GM21515 (cell line): Measurements from ENCODE around the gene GRM4.

Source experiments
- ATAC-seq: cut with Tn5 transposase; IDR thresholded peaks from one replicate; pipeline ENCODE4 v1.9.1; 2021; ENCODE audit not compliant: unreplicated experiment

Gene GRM4

GRCh38 chr6:34065466-34066217, 80.2 kb downstream of the GRM4 start:
- no peak for ATAC-seq

GRCh38 chr6:34064675-34065074, 81.2 kb downstream of the GRM4 start:
- no peak for ATAC-seq

DNA sequence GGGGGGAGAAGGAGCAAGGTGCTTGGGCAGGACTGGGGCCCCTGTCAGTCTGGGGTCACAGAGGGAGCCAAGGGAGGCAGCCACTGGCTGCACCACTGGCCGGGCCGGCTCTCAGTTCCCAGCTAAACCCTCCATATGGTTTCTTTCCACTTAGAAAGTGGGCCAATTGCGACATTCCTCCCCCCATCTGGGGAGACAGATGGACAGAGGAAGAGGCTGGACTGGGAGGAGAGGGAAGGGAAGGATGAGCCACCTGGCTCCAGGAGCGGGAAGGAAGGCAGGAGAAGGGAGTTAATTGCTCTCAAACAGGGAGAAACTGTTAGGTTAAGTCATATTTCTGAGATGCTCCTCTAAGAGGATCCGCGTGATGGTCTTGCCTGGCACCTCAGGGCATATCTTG, 82.2 kb downstream of the GRM4 start:
- no peak for ATAC-seq

- no peak for ATAC-seq
Measured at GRCh38 chr6:34062815-34063214, 83.1 kb downstream of the GRM4 start.

DNA sequence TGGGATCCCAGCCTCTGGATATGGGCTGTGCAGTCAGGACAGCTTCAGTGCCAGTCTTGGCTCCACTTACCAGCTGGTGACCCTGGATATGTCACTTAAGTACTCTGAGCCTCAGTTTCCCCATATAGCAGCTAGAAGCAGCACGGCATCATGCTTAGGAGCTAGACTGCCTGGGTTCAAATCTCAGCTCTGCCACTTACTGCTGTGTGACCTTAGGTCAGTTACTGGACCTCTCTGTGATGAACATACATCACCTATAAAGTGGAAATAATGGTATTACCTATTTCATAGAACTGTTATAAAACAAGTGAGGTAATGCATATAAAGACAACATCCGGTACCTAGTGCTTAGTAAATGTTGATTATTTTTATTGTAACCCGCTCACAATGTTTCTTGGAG, 83.7 kb downstream of the GRM4 start:
- ATAC-seq, result no peak

- no peak for ATAC-seq
Measured at GRCh38 chr6:34061348-34061747, 84.5 kb downstream of the GRM4 start.

- no peak for ATAC-seq
Measured at GRCh38 chr6:34059914-34060313, 86.0 kb downstream of the GRM4 start.

DNA sequence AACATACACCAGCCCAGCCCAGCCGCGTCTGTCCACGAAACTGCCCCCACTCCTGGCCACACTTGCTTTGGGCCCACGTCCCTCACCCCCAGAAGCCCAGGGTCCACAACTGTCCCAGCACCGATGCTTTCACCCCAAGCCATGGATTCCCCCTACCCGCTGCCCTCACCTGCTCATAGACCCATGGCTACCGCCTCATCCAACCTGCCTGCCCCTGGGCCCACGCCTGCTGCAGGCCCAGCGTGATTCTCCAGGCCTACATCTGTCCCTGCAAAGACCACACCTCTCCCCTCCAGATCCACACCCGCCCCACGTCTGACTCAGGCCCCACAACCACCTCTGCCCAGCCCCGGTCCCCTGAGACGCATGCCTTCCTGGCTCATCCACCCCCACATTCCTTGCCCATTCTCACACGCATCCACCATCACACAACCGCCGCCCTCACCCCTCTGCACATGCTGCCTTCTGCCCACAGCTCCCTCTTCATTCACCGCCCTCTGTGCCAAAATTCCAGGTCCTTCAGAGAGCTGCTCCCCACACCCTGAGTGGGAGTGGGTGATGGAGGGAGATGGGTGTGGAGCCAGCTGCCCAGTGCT, 86.7 kb downstream of the GRM4 start:
- no peak for ATAC-seq

DNA sequence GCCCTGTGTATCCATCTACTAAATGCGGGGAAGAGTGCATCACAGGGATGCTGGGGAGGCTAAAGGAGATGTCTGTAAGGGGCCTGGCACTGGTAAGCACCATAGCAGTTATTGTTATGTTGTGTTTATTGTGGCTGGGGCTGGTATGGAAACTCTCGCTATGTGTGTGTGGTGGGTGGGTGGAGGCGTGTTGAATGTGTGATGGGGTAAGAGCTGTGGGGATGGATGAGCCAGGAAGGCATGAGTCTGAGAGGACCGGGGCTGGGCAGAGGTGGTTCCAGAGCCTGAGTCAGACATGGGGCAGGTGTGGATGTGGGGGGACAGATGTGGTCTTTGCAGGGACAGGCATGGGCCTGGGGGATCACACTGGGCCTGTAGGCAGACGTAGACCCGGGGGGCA, 88.1 kb downstream of the GRM4 start:
- no peak for ATAC-seq

DNA sequence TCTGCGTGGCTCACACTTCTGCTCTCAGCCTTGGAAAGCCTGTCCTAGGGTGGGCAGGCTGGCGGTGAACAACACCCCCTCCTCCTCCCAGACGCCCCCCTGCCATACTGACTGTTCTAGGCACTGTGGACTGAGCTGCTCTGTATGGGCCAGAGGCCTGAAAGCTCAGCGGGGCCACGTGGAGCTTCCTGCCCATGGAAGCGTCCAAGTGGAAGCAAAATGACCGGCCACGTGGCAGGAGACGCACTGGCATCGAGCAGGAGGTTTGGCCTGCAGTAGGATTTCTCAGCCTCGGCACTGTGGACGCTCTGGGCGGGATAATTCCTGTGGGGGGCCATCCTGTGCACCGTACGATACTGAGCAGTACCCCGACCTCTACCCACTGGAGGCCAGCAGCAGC, 88.7 kb downstream of the GRM4 start:
- ATAC-seq, result no peak

GRCh38 chr6:34056305-34057108, 89.4 kb downstream of the GRM4 start:
- no peak for ATAC-seq

GRCh38 chr6:34055223-34055933, 90.5 kb downstream of the GRM4 start:
- no peak for ATAC-seq

DNA sequence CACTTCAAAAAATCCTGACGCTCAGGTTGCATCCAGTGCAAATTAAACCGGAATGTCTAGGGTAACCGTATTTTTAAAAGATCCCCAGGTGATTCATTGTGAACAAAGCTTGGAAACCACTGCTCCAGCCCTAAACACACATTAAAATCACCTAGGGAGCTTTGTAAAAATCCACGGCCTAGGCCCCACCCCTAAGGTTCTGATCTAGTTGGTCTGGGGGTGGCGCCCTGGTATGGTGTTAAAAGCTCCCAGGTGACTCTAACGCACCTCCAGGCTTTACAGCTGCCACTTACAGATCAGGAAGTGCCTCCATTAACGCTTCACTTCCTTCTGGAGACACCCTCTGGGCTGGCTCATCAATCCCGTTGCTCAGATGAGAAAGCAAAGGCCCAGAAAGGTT, 92.2 kb downstream of the GRM4 start:
- no peak for ATAC-seq

DNA sequence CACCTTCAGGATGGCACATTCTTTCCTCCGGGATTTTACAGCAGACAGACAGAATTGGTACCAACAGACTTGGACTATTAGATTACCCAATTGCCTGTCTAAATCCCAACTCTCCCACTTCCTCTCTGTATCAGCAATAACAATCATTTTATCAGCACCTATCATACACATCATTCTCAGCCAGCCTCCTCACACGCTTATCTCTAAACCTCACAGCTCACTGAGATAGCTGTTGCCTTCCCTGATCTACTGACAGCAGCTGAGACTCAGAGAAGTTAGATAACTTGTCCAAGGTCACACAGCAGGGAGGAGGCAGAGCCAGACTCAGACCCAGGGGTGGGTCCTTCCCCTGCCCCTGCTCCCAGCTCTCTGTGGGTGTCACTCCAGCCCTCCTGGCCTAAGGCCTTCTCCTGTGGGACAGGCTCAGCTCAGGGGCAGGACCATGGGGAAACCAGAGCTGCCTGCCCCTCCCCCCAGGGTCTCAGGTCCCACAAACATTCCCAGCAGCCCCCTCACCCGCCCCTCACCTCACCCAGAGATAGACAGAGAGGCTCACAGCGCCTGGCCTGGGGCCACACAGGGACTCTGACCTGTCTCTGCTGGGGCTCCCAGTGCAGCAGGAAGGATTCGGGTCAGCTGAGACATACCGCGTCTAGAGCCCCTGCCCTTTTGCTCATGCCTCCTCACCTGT, 92.8 kb downstream of the GRM4 start:
- no peak for ATAC-seq

GRCh38 chr6:34052071-34052825, 93.6 kb downstream of the GRM4 start:
- ATAC-seq, result no peak

DNA sequence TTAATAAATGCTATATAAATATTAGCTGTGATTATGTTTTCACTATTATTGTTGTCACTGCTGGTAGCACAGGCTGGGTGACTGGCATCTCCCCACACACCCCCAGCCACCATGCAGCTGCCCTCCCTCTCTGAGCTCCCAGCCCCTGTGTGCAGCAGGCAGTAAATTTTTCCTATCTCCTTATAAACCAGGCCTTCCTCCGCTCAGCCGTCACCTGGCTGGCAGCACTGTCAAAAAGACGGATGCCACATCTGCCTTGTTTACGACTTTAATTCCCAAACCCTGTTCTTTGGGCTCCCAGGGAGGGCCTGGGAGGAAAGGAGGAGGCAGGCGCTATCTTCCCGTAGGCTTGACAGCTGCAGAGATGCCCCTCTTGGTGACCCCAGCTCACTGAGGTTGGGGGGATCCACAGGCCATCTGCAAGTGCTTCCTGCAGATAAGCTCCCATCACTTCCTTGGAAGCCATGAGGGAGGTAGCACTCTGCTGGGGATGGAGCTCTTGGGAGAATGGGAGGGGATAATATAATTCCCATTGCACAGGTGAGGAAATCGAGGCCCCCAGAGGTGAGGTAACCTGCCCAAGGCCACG, 94.5 kb downstream of the GRM4 start:
- no peak for ATAC-seq

DNA sequence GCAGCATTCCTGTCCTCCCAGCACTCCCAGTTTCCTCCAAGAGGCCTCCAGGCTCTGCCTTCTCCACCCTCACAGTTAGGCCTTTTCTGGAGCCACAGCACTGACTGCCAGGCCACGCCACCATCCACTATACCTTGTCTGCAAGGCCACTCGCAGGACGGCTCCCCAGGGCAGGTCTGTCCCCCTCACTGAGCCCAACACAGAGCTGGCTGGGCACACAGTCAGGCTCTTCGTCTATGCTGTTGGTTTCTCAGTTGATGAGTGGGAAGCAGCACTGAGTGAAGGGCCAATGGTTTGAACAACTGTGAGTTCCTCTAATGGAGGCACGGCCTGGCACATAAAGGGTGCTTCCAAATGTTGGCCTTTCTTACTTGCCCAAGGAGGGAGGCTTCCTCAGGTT, 95.2 kb downstream of the GRM4 start:
- no peak for ATAC-seq

- ATAC-seq, result no peak
Measured at GRCh38 chr6:34049395-34050342, 96.2 kb downstream of the GRM4 start.
